ENCODE measurements around the gene NTM.

Gene NTM

DNA sequence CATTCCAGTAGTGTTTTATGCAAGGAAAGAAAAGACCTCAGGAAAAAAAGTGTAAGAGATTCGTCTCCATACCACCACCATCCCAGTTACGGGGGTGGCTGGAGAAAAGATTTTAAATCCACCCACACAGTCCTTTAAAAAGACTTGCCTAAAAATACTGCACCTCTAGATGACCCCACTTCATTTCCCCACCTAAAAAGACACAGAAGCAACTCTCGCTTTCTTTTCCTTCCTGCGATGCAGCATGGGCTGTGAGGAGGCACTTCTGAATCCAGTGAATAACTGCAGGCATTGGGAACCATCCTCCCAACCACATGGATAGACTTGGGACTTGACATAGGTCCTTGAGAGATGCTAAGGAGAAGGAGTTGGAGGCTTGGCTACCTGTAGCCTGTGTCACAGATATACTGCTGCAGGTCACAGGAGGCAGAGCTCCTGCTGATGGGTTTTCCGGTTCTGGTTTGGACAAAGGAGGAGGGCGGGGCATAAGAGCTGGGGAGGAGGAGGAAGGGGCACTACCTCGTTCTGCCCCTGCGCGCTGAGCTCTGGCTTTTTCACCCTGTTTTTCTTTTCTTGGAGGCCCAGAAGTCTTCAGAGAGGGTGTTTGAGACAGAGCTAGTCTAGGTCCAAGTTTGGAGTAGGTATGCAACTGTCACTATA, 285.9 kb downstream of the NTM start:
- no peak overlapping the region for H3K27ac ChIP-seq
- TF ChIP-seq, protein P1, sequence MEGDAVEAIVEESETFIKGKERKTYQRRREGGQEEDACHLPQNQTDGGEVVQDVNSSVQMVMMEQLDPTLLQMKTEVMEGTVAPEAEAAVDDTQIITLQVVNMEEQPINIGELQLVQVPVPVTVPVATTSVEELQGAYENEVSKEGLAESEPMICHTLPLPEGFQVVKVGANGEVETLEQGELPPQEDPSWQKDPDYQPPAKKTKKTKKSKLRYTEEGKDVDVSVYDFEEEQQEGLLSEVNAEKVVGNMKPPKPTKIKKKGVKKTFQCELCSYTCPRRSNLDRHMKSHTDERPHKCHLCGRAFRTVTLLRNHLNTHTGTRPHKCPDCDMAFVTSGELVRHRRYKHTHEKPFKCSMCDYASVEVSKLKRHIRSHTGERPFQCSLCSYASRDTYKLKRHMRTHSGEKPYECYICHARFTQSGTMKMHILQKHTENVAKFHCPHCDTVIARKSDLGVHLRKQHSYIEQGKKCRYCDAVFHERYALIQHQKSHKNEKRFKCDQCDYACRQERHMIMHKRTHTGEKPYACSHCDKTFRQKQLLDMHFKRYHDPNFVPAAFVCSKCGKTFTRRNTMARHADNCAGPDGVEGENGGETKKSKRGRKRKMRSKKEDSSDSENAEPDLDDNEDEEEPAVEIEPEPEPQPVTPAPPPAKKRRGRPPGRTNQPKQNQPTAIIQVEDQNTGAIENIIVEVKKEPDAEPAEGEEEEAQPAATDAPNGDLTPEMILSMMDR (conservative IDR thresholded peaks at IDR 0.05), result no peak

DNA sequence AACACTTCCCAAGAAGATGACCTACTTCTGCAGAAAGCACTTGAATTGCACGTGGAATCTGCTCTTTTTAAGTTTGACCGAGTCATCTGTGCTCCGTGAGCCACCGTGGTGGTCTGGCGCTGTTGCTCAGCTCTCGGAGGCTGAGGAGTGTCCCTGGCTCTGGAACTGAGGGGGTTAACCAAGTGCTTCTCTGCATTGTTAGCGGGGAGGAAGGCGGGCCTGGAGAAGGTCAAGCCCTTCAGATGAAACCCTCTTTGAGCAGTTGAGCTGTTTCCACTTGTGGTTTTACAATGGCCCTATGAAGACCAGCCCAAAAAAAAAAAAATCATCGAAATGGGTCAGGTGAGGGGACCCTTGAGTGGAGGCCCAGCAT, 286.4 kb downstream of the NTM start:
- no peak overlapping the region for H3K27ac ChIP-seq
- TF ChIP-seq, protein P1 (conservative IDR thresholded peaks at IDR 0.05), result no peak

DNA sequence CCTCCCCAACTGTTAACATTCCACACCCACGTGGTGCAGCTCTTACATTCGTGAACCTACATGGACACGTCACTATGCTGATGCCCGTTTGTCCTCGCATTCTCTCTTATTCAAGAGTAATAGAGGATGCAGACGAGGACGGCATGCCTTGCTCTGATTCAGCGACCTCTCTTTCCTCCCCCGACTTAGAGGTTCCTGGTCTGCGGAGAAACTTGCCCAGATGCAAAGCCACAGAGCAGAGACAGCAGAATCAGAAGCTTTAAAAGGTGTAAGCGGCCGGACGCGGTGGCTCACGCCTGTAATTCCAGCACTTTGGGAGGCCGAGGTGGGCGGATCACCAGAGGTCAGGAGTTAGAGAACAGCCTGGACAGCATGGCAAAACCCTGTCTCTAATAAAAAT, 288.0 kb downstream of the NTM start:
- no peak overlapping the region for H3K27ac ChIP-seq
- TF ChIP-seq, protein P1 (conservative IDR thresholded peaks at IDR 0.05), result no peak

DNA sequence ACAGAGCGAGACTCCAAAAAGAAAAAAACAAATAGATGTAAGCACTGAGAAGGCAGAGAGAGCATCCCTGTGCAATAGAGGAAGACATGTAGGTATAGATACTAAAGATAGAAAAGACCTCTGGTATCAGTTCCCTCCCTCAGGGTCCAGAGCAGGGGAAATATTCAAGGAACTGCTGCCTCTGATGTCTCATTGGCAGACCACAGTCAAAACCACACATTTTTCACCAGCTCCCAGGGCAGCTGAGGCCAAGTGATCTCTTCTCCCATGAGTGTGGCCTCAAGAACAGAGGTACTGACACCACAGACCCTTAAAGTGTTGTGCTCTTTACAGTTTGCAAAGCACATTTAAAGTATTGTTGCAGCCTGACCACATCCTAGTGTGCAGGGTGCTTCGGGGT, 288.5 kb downstream of the NTM start:
- H3K27ac ChIP-seq, result no peak overlapping the region

DNA sequence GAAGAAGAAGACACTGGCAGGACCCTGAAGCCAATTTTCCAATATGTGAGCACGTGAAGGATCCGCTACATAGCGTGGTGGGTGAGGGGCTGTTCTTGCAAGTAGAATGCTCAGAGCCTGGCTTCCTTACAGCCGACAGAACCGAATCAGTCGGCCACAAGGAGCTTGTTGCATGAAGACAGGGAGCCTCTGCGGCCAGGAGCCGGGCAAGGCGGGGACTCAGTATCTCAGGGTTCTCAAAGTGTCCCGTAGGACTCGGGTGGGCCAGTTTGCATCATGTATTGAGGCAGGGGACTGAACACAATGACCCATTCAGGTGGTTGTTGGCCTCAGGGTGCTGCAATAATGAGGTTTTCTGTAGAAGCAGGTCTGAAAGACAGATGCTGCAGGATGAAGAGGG, 289.5 kb downstream of the NTM start:
- H3K27ac ChIP-seq, result no peak overlapping the region
- TF ChIP-seq, protein P1 (conservative IDR thresholded peaks at IDR 0.05), result no peak

More for the DNA sequence above, 288.5 kb downstream of the NTM start:
- TF ChIP-seq, protein P1 (conservative IDR thresholded peaks at IDR 0.05), result no peak

DNA sequence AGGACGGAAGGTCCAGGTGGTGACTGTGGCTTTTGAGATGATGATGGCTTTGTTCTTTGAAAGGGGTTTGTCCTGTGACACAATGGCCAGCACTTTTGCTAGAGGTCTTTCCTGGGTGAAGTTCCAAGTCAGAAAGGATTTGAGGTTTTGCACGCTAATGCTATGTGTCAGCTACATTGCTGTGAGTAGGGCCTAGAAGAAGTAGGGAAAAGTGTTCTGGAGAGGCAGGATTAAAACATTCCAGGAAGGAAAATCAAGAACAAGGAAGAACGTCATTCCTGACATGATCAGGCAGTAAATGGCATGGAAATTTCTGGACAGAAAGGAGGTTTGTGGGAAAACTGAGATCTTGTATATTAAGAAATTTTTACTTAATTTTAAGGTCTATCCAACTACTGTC, 290.7 kb downstream of the NTM start:
- TF ChIP-seq, protein P1 (conservative IDR thresholded peaks at IDR 0.05), result no peak
- H3K27ac ChIP-seq, result no peak overlapping the region

DNA sequence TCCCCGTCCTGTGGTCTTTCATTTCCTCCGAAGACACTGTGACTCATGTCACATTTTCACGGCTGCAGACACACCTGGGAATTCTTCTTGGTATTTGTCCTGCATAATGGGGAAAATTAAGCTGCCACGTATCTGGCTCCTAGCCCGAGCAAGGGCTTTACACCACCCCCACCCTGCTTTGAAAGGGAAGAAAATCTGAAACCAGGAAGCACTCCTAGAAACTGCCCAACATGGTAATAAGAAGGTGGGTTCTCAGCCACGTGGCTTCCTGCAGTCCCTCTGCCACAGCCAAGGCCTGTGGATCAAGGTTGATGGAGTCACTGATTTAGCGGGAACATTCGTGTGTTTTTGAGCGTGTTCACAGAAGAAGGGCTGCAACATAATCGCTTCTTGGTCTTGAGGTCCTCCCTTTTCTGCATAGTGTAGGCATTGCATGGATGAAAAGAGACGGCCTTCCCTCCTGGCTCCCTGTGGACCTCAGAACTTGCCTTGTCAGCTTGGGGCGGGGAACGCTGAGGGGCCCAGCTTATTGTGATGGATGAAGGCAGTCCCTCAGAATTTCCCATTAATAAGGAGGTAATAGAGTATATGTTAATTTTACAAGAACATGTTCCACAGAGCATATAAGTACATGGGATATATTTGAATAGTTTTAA, 292.0 kb downstream of the NTM start:
- TF ChIP-seq, protein P1 (conservative IDR thresholded peaks at IDR 0.05), result no peak

More for the DNA sequence above, 292.0 kb downstream of the NTM start:
- no peak overlapping the region for H3K27ac ChIP-seq

Data from VCaP (cell line).